GM12891 (cell line): ENCODE data around the gene RNU6-1.

Source experiments
- POLR2A ChIP-seq: IDR thresholded peaks from 2 replicates; pipeline ENCODE4 v1.6.1; 2011; ENCODE audit warnings: low read depth, low read length, control low read depth
- TAF1 ChIP-seq: IDR thresholded peaks from 2 replicates; pipeline ENCODE4 v1.6.1; 2011; ENCODE audit warnings: low read depth, low read length, control low read depth

- TF ChIP-seq POLR2A (no peak), TAF1 (no peak)
These were observed 11.4 kb downstream of the RNU6-1 start for GRCh38 chr15:67828278-67828968.
